IMR-90 (cell line): ENCODE results near the gene ADAMTS17. TPM values are rescaled to one million over a fixed set of nuclear protein-coding genes. Genes with fewer than 3 reads are reported as not detected.

Experiments used
- ATAC-seq: fragments of 200-7000 bp; cut with Tn5 transposase; 2 replicates; pipeline ENCODE4 v1.9.1; 2020; ENCODE audit warnings: low read depth, mild to moderate bottlenecking, moderate library complexity
- BruUV-seq: library from RNA; stranded (reverse); fragments of 400-500 nt; replicated peaks from 2 replicates; lab custom pipeline; 2021; lab: Mats Ljungman, UMichigan
- CTCF ChIA-PET: fragments of 300-600 bp; formaldehyde crosslinking; extraction: SDS; loops from one replicate; lab custom pipeline; 2021; ENCODE audit warnings: antibody characterized with exemption; lab: Yijun Ruan, JAX
- POLR2A ChIA-PET: fragments of 300-600 bp; sonication (Branson Sonifier 250); formaldehyde crosslinking; loops from one replicate; lab custom pipeline; 2022; ENCODE audit warnings: antibody characterized with exemption; ENCODE audit not compliant: unreplicated experiment; lab: Charles Lee
- DNase-seq: peaks from one replicate; pipeline ENCODE4 v3.0.0; 2013
- H2AFZ ChIP-seq: replicated peaks from 2 replicates; pipeline ENCODE3; 2013; ENCODE audit warnings: low read length, mild to moderate bottlenecking; ENCODE audit not compliant: poor library complexity
- H2AK5ac ChIP-seq: 2 replicates; pipeline ENCODE4 v1.6.1; 2013; ENCODE audit warnings: low read depth, low read length, inconsistent platforms
- H2AK9ac ChIP-seq: replicated peaks from 2 replicates; pipeline ENCODE3; 2013; ENCODE audit warnings: mild to moderate bottlenecking, low read depth, low read length, moderate library complexity; ENCODE audit not compliant: poor library complexity
- H2BK120ac ChIP-seq: 2 replicates; pipeline ENCODE4 v1.6.1; 2013; ENCODE audit warnings: low read depth, low read length, inconsistent platforms
- H2BK15ac ChIP-seq: 3 replicates; pipeline ENCODE4 v1.6.1; 2013; ENCODE audit warnings: low read depth, low read length, inconsistent platforms
- H2BK20ac ChIP-seq: 2 replicates; pipeline ENCODE4 v1.6.1; 2013; ENCODE audit warnings: low read depth, mild to moderate bottlenecking, inconsistent platforms, low read length, moderate library complexity
- H2BK5ac ChIP-seq: 2 replicates; pipeline ENCODE4 v1.6.1; 2013; ENCODE audit warnings: mild to moderate bottlenecking, low read depth, low read length, inconsistent platforms; ENCODE audit not compliant: poor library complexity, severe bottlenecking
- H3K14ac ChIP-seq: replicated peaks from 2 replicates; pipeline ENCODE4 v1.6.1; 2013; ENCODE audit warnings: low read depth, low read length, inconsistent platforms
- H3K18ac ChIP-seq: 2 replicates; pipeline ENCODE4 v1.6.1; 2013; ENCODE audit warnings: low read depth, low read length, control low read depth
- H3K23ac ChIP-seq: 2 replicates; pipeline ENCODE4 v1.6.1; 2013; ENCODE audit warnings: low read depth, low read length, inconsistent platforms
- H3K27ac ChIP-seq: 2 replicates; pipeline ENCODE4 v1.5.1; 2013; ENCODE audit warnings: mild to moderate bottlenecking, control low read depth, low read length; ENCODE audit not compliant: insufficient read depth
- H3K27me3 ChIP-seq: 2 replicates; pipeline ENCODE4 v1.6.1; 2013; ENCODE audit warnings: low read length; ENCODE audit not compliant: control insufficient read depth, insufficient read depth
- H3K36me3 ChIP-seq: 2 replicates; pipeline ENCODE4 v1.6.1; 2013; ENCODE audit warnings: low read length, mixed read lengths; ENCODE audit not compliant: control insufficient read depth, insufficient read depth
- H3K4ac ChIP-seq: 2 replicates; pipeline ENCODE4 v1.6.1; 2013; ENCODE audit warnings: low read depth, low read length, inconsistent platforms
- H3K4me1 ChIP-seq: 2 replicates; pipeline ENCODE4 v1.6.1; 2013; ENCODE audit warnings: low read length, mixed read lengths; ENCODE audit not compliant: control insufficient read depth, insufficient read depth
- H3K4me2 ChIP-seq: 2 replicates; pipeline ENCODE4 v1.6.1; 2013; ENCODE audit warnings: low read depth, mild to moderate bottlenecking, control low read depth, low read length, moderate library complexity
- H3K4me3 ChIP-seq: 2 replicates; pipeline ENCODE4 v1.5.1; 2013; ENCODE audit warnings: low read depth, mild to moderate bottlenecking, control low read depth, low read length, moderate library complexity; ENCODE audit not compliant: insufficient read depth
- H3K56ac ChIP-seq: 2 replicates; pipeline ENCODE4 v1.6.1; 2013; ENCODE audit warnings: low read length, inconsistent platforms; ENCODE audit not compliant: insufficient read depth; ENCODE audit errors: extremely low read depth
- H3K79me1 ChIP-seq, 2 experiments: 2 replicates each; pipeline ENCODE4 v1.6.1; 2013; ENCODE audit warnings: low read length in 2 of 2, inconsistent platforms in 1 of 2, low read depth in 1 of 2
- H3K9ac ChIP-seq: 2 replicates; pipeline ENCODE4 v1.6.1; 2013; ENCODE audit warnings: low read depth, low read length, control low read depth
- H3K9me1 ChIP-seq: 2 replicates; pipeline ENCODE4 v1.6.1; 2013; ENCODE audit warnings: low read length, inconsistent platforms; ENCODE audit not compliant: insufficient read depth
- H3K9me3 ChIP-seq: 2 replicates; pipeline ENCODE4 v1.6.1; 2013; ENCODE audit warnings: low read length; ENCODE audit not compliant: control insufficient read depth, insufficient read depth
- H4K20me1 ChIP-seq: 2 replicates; pipeline ENCODE4 v1.6.1; 2013; ENCODE audit warnings: low read length, inconsistent platforms; ENCODE audit not compliant: insufficient read depth
- H4K5ac ChIP-seq: 2 replicates; pipeline ENCODE4 v1.6.1; 2013; ENCODE audit warnings: mild to moderate bottlenecking, low read depth, low read length, control low read depth
- H4K8ac ChIP-seq, 2 experiments: 2 replicates each; pipeline ENCODE4 v1.6.1; 2013; ENCODE audit warnings: low read depth in 2 of 2, low read length in 2 of 2, control low read depth in 1 of 2, inconsistent platforms in 1 of 2
- H4K91ac ChIP-seq: 2 replicates; pipeline ENCODE4 v1.6.1; 2013; ENCODE audit warnings: low read depth, low read length, inconsistent platforms; ENCODE audit not compliant: insufficient read depth
- CEBPB ChIP-seq: IDR thresholded peaks from 2 replicates; pipeline ENCODE4 v1.6.1; 2012; ENCODE audit warnings: low read depth, low read length, improper control_type of control experiment
- CHD1 ChIP-seq: IDR thresholded peaks from 2 replicates; pipeline ENCODE4 v1.6.1; 2012; ENCODE audit warnings: low read depth, low read length, improper control_type of control experiment
- CTCF ChIP-seq: conservative IDR thresholded peaks from 2 replicates; pipeline ENCODE4 v1.5.1; 2012; ENCODE audit warnings: mild to moderate bottlenecking, low read depth, low read length, improper control_type of control experiment
- ELK1 ChIP-seq: fragments of 150-350 bp; IDR thresholded peaks from 2 replicates; pipeline ENCODE4 v1.6.1; 2016; ENCODE audit warnings: low read depth, mild to moderate bottlenecking, low read length, moderate library complexity, borderline replicate concordance
- MAZ ChIP-seq: IDR thresholded peaks from 2 replicates; pipeline ENCODE4 v1.6.1; 2012; ENCODE audit warnings: low read depth, mild to moderate bottlenecking, low read length, improper control_type of control experiment, moderate library complexity, borderline replicate concordance
- MXI1 ChIP-seq: IDR thresholded peaks from 2 replicates; pipeline ENCODE4 v1.6.1; 2012; ENCODE audit warnings: low read depth, mild to moderate bottlenecking, low read length, moderate library complexity, borderline replicate concordance
- NFE2L2 ChIP-seq: fragments of 150-350 bp; IDR thresholded peaks from 2 replicates; pipeline ENCODE4 v1.6.1; 2016; ENCODE audit warnings: low read depth, mild to moderate bottlenecking, low read length
- POLR2A ChIP-seq: IDR thresholded peaks from 2 replicates; pipeline ENCODE4 v1.6.1; 2012; ENCODE audit warnings: mild to moderate bottlenecking, low read depth, low read length
- RFX5 ChIP-seq: IDR thresholded peaks from 2 replicates; pipeline ENCODE4 v1.8.0; 2012; ENCODE audit warnings: low read depth, mild to moderate bottlenecking, low read length, moderate library complexity
- SMC3 ChIP-seq: fragments of 150-350 bp; IDR thresholded peaks from 2 replicates; pipeline ENCODE4 v1.6.1; 2016; ENCODE audit warnings: low read depth, mild to moderate bottlenecking, antibody characterized with exemption, low read length, moderate library complexity
- USF2 ChIP-seq: fragments of 150-350 bp; IDR thresholded peaks from 2 replicates; pipeline ENCODE4 v1.6.1; 2017; ENCODE audit warnings: mild to moderate bottlenecking, antibody characterized with exemption, low read length, low read depth
- WGBS, 2 experiments: methylation state at CpG; one replicate each; pipeline versions ENCODE4 v1.1.5 to v1.1.7; 2013; ENCODE audit warnings: missing lambda C conversion rate in 2 of 2; ENCODE audit not compliant: insufficient read length in 1 of 2; ENCODE audit errors: extremely low coverage in 2 of 2; 5-methylcytosine and 5-hydroxymethylcytosine counted together
- dilution Hi-C: fragments of 300-500 bp; cut with HindIII; formaldehyde crosslinking; loops from one replicate; pipeline ENCODE4 v1.14.3; 2018; ENCODE audit warnings: low sequenced_read_pairs; ENCODE audit not compliant: unreplicated experiment
- in situ Hi-C: fragments of 300-500 bp; cut with MboI; formaldehyde crosslinking; loops from 3 replicates; pipeline ENCODE4 v1.14.3; 2019; ENCODE audit warnings: low sequenced_read_pairs, inconsistent platforms, mixed read lengths
- intact Hi-C: fragments of 100-400 bp; cut with micrococcal nuclease; formaldehyde crosslinking; loops from 2 replicates; pipeline ENCODE4 v1.10.0; 2022
- polyA plus RNA-seq, 3 experiments: library from polyadenylated mRNA; depleted of rRNA; stranded (reverse); fragments of >200 nt; gene quantifications; 2 replicates each; pipeline ENCODE4 v1.2.3, GENCODE V29; 2012; ENCODE audit warnings: low replicate concordance in 1 of 3
- total RNA-seq: library from RNA; depleted of rRNA; stranded (reverse); fragments of >200 nt; gene quantifications from 2 replicates; pipeline ENCODE4 v1.2.3, GENCODE V29; 2012

ADAMTS17 gene
- total and polyA plus RNA-seq, 2 of the 4 experiments (the other 2 are of a cell fraction): 0.03 TPM; not detected in 1

GRCh38 chr15:100001405-100001804 is 340.4 kb downstream of the ADAMTS17 start:
- Histone ChIP-seq H3K79me1 (no peaks in the 10 kb centered on the region), H3K4ac (no peak overlapping the region), H4K8ac (no peak overlapping the region), H2BK15ac (no peak overlapping the region), H2AFZ (no peak overlapping the region), H3K9me1 (no peaks in the 10 kb centered on the region), H2AK9ac (no peak overlapping the region), H3K18ac (no peak overlapping the region), H3K9ac (no peak overlapping the region), H3K14ac (no peak overlapping the region), H3K4me1 (no peaks in the 10 kb centered on the region), H4K91ac (no peak overlapping the region), H2AK5ac (no peak overlapping the region), H4K5ac (no peak overlapping the region), H2BK120ac (no peak overlapping the region), H3K4me3 (no peak overlapping the region), H2BK5ac (no peak overlapping the region), H3K23ac (no peak overlapping the region), H3K56ac (no peak overlapping the region), H3K27ac (no peak overlapping the region), H3K27me3 (no peaks in the 10 kb centered on the region), H2BK20ac (no peak overlapping the region), H3K36me3 (no peaks in the 10 kb centered on the region), H4K20me1 (no peaks in the 10 kb centered on the region), H3K4me2 (no peak overlapping the region), H3K9me3 (peaks cover 21% of the 10 kb centered on the region)
- DNase-seq (no peak), ATAC-seq (no peak)
- no CpG with 5 or more reads among the region's 10 CpGs for WGBS, 2 experiments
- TF ChIP-seq NFE2L2: no peak
- no peak for TF ChIP-seq POLR2A
- no peak for TF ChIP-seq CEBPB
- no peak for TF ChIP-seq USF2
- TF ChIP-seq ELK1: no peak
- TF ChIP-seq CTCF: no peak
- TF ChIP-seq CHD1: no peak
- no peak for TF ChIP-seq MAZ
- no peak for TF ChIP-seq RFX5
- no peak for TF ChIP-seq SMC3
- TF ChIP-seq MXI1: no peak
- dilution Hi-C loops: no loop called here
- ChIA-PET CTCF (no interaction called here), POLR2A (no interaction called here)
- intact Hi-C loops: no loop called here
- no TSS peak for BruUV-seq
- in situ Hi-C loops: no loop called here
